Adrenal gland (tissue), 12 donors: ENCODE results near the gene PKP1. TPM values are rescaled to one million over a fixed set of nuclear protein-coding genes. Genes with fewer than 3 reads are reported as not detected.

Experiments used
- DNase-seq, 7 donors: peaks; one replicate each; pipeline ENCODE4 v3.0.0-alpha.2; 2019 to 2020
- H3K27ac ChIP-seq, 5 donors: fragments of 200-600 bp; sonication (generic) in 4 of 5; 1 replicate in 3 of 5; 2 replicates in 2 of 5; pipeline versions ENCODE4 v1.5.1 to v1.8.0; 2016 to 2020; ENCODE audit warnings: mild to moderate bottlenecking in 1 of 5
- H3K27me3 ChIP-seq: fragments of 200-600 bp; 2 replicates; pipeline ENCODE4 v1.8.0; 2021
- H3K36me3 ChIP-seq, 2 donors: fragments of 200-600 bp; replicated peaks in 1 of 2; 1 replicate in 1 of 2; 2 replicates in 1 of 2; pipeline versions ENCODE4 v1.5.1 to v1.8.0; 2018 to 2022
- H3K4me1 ChIP-seq, 2 donors: fragments of 200-600 bp; replicated peaks in 1 of 2; 1 replicate in 1 of 2; 2 replicates in 1 of 2; pipeline versions ENCODE4 v1.5.1 to v1.8.0; 2018 to 2021
- H3K4me3 ChIP-seq, 4 donors: fragments of 200-600 bp; sonication (generic) in 3 of 4; one replicate each; pipeline ENCODE4 v1.5.1; 2016 to 2018
- H3K9me3 ChIP-seq, 3 donors: fragments of 200-600 bp; sonication (generic) in 1 of 3; replicated peaks in 1 of 3; 1 replicate in 2 of 3; 2 replicates in 1 of 3; pipeline versions ENCODE4 v1.5.1 to v1.8.0; 2016 to 2021
- CTCF ChIP-seq, 6 experiments: fragments of 450-650 bp in 4 of 6; fragments of 200-600 bp in 2 of 6; sonication (generic) in 1 of 6; IDR thresholded peaks; 1 replicate in 5 of 6; 2 replicates in 1 of 6; pipeline versions ENCODE4 v1.5.1 to v1.8.0; 2016 to 2021; ENCODE audit warnings: antibody characterized with exemption in 6 of 6, mild to moderate bottlenecking in 2 of 6, moderate library complexity in 1 of 6
- POLR2A ChIP-seq, 2 donors: fragments of 450-650 bp; IDR thresholded peaks; one replicate each; pipeline ENCODE4 v1.6.1; 2017; ENCODE audit warnings: antibody characterized with exemption in 2 of 2, mild to moderate bottlenecking in 2 of 2, moderate library complexity in 1 of 2
- WGBS, 4 donors: extraction: QIAGEN DNeasy Blood & Tissue Kit in 2 of 4; methylation state at CpG; one replicate each; pipeline versions ENCODE4 v1.1.5 to v1.1.7; 2013 to 2017; 5-methylcytosine and 5-hydroxymethylcytosine counted together
- intact Hi-C, 2 donors: fragments of 100-400 bp; cut with DNase I; formaldehyde crosslinking; loops; one replicate each; pipeline versions ENCODE4 v1.14.1 to v1.15.0; 2022 to 2023
- polyA plus RNA-seq, 3 donors: library from polyadenylated mRNA; stranded (reverse); fragments of 200-250 nt in 2 of 3; fragments of 350-450 nt in 1 of 3; fragmentation: Illumina TruSeq in 1 of 3; extraction: RNeasy Lipid Tissue Mini Kit (QIAGEN cat#74804) in 1 of 3; gene quantifications; one replicate each; pipeline ENCODE4 v1.2.3, GENCODE V29; 2013 to 2014
- total RNA-seq, 9 donors: library from RNA; depleted of rRNA in 4 of 9; stranded (reverse); fragments of >200 nt in 4 of 9; fragments of 120-200 nt in 1 of 9; fragmentation: NEBNext Ultra II Directional in 1 of 9; extraction: Animal tissue kit (Norgen Biotek cat#: 25700) in 1 of 9; gene quantifications; one replicate each; pipeline versions ENCODE4 v1.1.0 to v1.2.4, GENCODE V29; 2013 to 2023
- donor health status: healthy with polysubstance abuse.
- donor health status: Bipolar disorder and iron deficiency.
- donor health status: DM: yes; HTN: yes; CAD: no.
- donor health status: DM: no; HTN: no; CAD: no.
- donor health status: DM: no; HTN: no; CAD: no.
- donor health status: DM: yes; HTN: yes; CAD: no.

PKP1 gene
- total and polyA plus RNA-seq, 12 donors = 0.06 to 0.98 (median 0.24) TPM; not detected in 2

GRCh38 chr1:201378804-201379203 lies 95.5 kb downstream of the PKP1 start:
- Histone ChIP-seq H3K4me1 (no peaks in the 10 kb centered on the region), H3K27me3 (no peaks in the 10 kb centered on the region), H3K4me3 (no peak overlapping the region), H3K9me3 (no peaks in the 10 kb centered on the region), H3K36me3 (no peaks in the 10 kb centered on the region), H3K27ac (no peak overlapping the region)
- no peak for DNase-seq
- TF ChIP-seq POLR2A (IDR thresholded peaks at IDR 0.05) = no peak
- no peak for TF ChIP-seq CTCF (IDR thresholded peaks at IDR 0.05)
- WGBS, 4 donors = 80 to 89% (median 83%) methylated on average over 5 to 6 of the region's 6 CpGs
- intact Hi-C loops = no loop called here

DNA sequence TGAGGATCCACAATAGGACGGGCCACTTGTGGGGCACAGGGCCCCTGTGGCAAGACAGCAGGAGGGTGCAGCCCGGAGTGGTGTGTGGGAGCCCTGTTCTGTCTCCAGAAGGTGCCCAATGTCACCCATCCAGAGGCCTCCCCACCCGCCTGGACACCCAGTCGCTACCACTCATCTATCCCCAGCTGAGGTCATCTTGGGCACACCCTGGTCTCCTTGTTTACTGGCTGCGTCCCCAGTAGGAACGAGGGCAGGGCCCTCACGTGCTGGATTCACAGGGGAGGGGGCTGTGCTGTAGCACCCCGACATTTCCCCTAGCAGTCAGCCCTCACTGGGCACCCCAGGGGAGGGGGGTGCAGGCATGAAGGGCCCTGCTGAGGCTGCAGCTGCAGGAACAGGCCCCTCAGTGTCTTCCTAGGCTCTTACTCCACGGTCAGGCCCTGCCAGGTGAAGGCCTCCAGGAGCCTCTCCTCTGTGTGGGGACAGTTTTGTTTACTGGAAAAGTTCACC lies 96.5 kb downstream of the PKP1 start:
- TF ChIP-seq CTCF (IDR thresholded peaks at IDR 0.05) (no peak), POLR2A (IDR thresholded peaks at IDR 0.05) (no peak)
- intact Hi-C loops = no loop called here
- Histone ChIP-seq H3K36me3 (no peaks in the 10 kb centered on the region), H3K4me1 (no peaks in the 10 kb centered on the region), H3K9me3 (no peaks in the 10 kb centered on the region), H3K27ac (no peak overlapping the region), H3K4me3 (no peak overlapping the region), H3K27me3 (no peaks in the 10 kb centered on the region)
- WGBS, 4 donors = 92 to 99% (median 96%) methylated on average over 7 to 9 of the region's 9 CpGs
- no peak for DNase-seq

DNA sequence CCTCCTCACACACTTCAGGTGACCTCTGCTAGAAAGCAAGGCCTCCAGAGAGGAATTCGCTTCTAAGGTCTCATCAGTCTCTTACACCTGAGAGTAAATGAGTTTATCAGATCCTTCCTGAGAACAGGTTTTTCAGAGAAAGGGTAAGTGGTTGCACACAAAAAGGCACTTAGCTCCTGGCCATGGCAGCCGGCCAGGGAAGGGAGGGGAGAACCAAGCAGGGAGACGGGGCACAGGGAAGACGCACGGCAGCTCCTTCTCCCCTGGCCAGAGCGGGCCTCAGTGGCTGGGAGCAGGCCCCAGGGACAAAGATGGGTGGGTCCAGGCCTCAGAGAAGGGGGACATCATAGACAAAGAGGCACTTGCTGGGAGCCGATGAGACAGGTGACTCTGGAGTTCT lies 97.8 kb downstream of the PKP1 start:
- H3K27ac ChIP-seq = no peak overlapping the region
- H3K4me3 ChIP-seq = no peak overlapping the region
- 80 to 92% (median 89%) methylated on average over 7 of the region's 7 CpGs for WGBS, 4 donors
- no peak for DNase-seq
- TF ChIP-seq CTCF (IDR thresholded peaks at IDR 0.05) = no peak
- no peak for TF ChIP-seq POLR2A (IDR thresholded peaks at IDR 0.05)
- no peaks in the 10 kb centered on the region for H3K36me3 ChIP-seq
- intact Hi-C loops = no loop called here
- no peaks in the 10 kb centered on the region for H3K4me1 ChIP-seq
- no peaks in the 10 kb centered on the region for H3K27me3 ChIP-seq
- H3K9me3 ChIP-seq = no peaks in the 10 kb centered on the region

Other genes starting within 250 kb of the PKP1 start
- under 1 TPM in 2 of 9 donors, not detected in 7; under 0.01 to 0.07 TPM for gene CACNA1S, start 171.1 kb upstream of the PKP1 start, total RNA-seq
- gene CACNA1S, start 171.1 kb upstream of the PKP1 start, polyA plus RNA-seq = not detected
- not detected for gene ASCL5, start 156.3 kb upstream of the PKP1 start, total RNA-seq
- gene ASCL5, start 156.3 kb upstream of the PKP1 start, polyA plus RNA-seq = under 1 TPM in 1 of 3 donors, not detected in 2; 0.10 TPM
- gene TMEM9, start 129.0 kb upstream of the PKP1 start, total RNA-seq = 100 to 1,000 TPM in 8 of 9 donors, 10 to 100 TPM in 1; 99.0 to 283 (median 137) TPM
- gene TMEM9, start 129.0 kb upstream of the PKP1 start, polyA plus RNA-seq = 100 to 1,000 TPM in 2 of 3 donors, 10 to 100 TPM in 1; 78.5 to 115 (median 100) TPM
- gene IGFN1, start 92.7 kb upstream of the PKP1 start, total RNA-seq = 1 to 10 TPM in 2 of 9 donors, under 1 TPM in 4, not detected in 3; 0.23 to 1.3 (median 0.27) TPM
- gene IGFN1, start 92.7 kb upstream of the PKP1 start, polyA plus RNA-seq = 1 to 10 TPM in 2 of 3 donors, under 1 TPM in 1; 0.09 to 3.0 (median 2.6) TPM
- 10 to 100 TPM in 1 of 9 donors, 1 to 10 TPM in 4, under 1 TPM in 2, not detected in 2; 0.39 to 10.5 (median 1.8) TPM for gene TNNT2, start 94.2 kb downstream of the PKP1 start, total RNA-seq
- gene TNNT2, start 94.2 kb downstream of the PKP1 start, polyA plus RNA-seq = 10 to 100 TPM; 10.3 to 37.3 (median 14.0) TPM
- under 1 TPM in 3 of 9 donors, not detected in 6; 0.11 to 0.61 (median 0.54) TPM for gene LAD1, start 115.8 kb downstream of the PKP1 start, total RNA-seq
- under 1 TPM in 2 of 3 donors, not detected in 1; 0.08 to 0.17 TPM for gene LAD1, start 115.8 kb downstream of the PKP1 start, polyA plus RNA-seq
- 1 to 10 TPM in 1 of 9 donors, under 1 TPM in 2, not detected in 6; 0.14 to 4.3 (median 0.22) TPM for gene TNNI1, start 138.2 kb downstream of the PKP1 start, total RNA-seq
- gene TNNI1, start 138.2 kb downstream of the PKP1 start, polyA plus RNA-seq = under 1 TPM in 1 of 3 donors, not detected in 2; 0.27 TPM
- 10 to 100 TPM in 8 of 9 donors, 1 to 10 TPM in 1; 5.7 to 64.7 (median 27.8) TPM for gene PHLDA3, start 185.7 kb downstream of the PKP1 start, total RNA-seq
- gene PHLDA3, start 185.7 kb downstream of the PKP1 start, polyA plus RNA-seq = 10 to 100 TPM in 2 of 3 donors, 1 to 10 TPM in 1; 2.1 to 30.7 (median 30.4) TPM
- gene CSRP1, start 223.6 kb downstream of the PKP1 start, total RNA-seq = 100 to 1,000 TPM in 5 of 9 donors, 10 to 100 TPM in 4; 30.5 to 470 (median 121) TPM
- 100 to 1,000 TPM in 2 of 3 donors, 10 to 100 TPM in 1; 85.6 to 159 (median 156) TPM for gene CSRP1, start 223.6 kb downstream of the PKP1 start, polyA plus RNA-seq